Heart right ventricle (tissue), 16 donors: ENCODE results near the gene HSPA12A. TPM values are rescaled to one million over a fixed set of nuclear protein-coding genes. Genes with fewer than 3 reads are reported as not detected.

ENCODE experiments used
- ATAC-seq, 8 donors: fragments of 200-7000 bp; cut with Tn5 transposase; one replicate each; pipeline ENCODE4 v1.9.1; 2020; ENCODE audit warnings: mild to moderate bottlenecking in 8 of 8, moderate library complexity in 8 of 8, moderate number of reproducible peaks in 1 of 8
- DNase-seq, 2 donors: peaks; one replicate each; pipeline ENCODE4 v3.0.0-alpha.2; 2020
- H3K27ac ChIP-seq, 10 donors: fragments of 200-600 bp; sonication (generic) in 2 of 10; one replicate each; pipeline versions ENCODE4 v1.5.0 to v1.8.0; 2020 to 2022; ENCODE audit warnings: mild to moderate bottlenecking in 3 of 10
- H3K27me3 ChIP-seq, 7 donors: fragments of 200-600 bp; one replicate each; pipeline ENCODE4 v1.8.0; 2021 to 2022; ENCODE audit warnings: mild to moderate bottlenecking in 2 of 7
- H3K36me3 ChIP-seq, 9 donors: fragments of 200-600 bp; sonication (generic) in 1 of 9; one replicate each; pipeline versions ENCODE4 v1.5.0 to v1.8.0; 2020 to 2022; ENCODE audit warnings: mild to moderate bottlenecking in 2 of 9
- H3K4me1 ChIP-seq, 9 donors: fragments of 200-600 bp; sonication (generic) in 1 of 9; one replicate each; pipeline versions ENCODE4 v1.5.0 to v1.8.0; 2020 to 2022; ENCODE audit warnings: mild to moderate bottlenecking in 4 of 9
- H3K4me3 ChIP-seq, 10 donors: fragments of 200-600 bp; sonication (generic) in 2 of 10; one replicate each; pipeline versions ENCODE4 v1.5.0 to v1.8.0; 2020 to 2022; ENCODE audit warnings: mild to moderate bottlenecking in 7 of 10, moderate library complexity in 2 of 10
- H3K9me3 ChIP-seq, 11 donors: fragments of 200-600 bp in 10 of 11; sonication (generic) in 2 of 11; one replicate each; pipeline versions ENCODE4 v1.5.0 to v1.8.0; 2013 to 2022; ENCODE audit warnings: mild to moderate bottlenecking in 2 of 11, control low read depth in 1 of 11, moderate library complexity in 1 of 11
- WGBS, 2 donors: extraction: QIAGEN DNeasy Blood & Tissue Kit; methylation state at CpG; one replicate each; pipeline ENCODE4 v1.1.7; 2013; ENCODE audit warnings: inconsistent platforms in 1 of 2; 5-methylcytosine and 5-hydroxymethylcytosine counted together
- intact Hi-C, 10 donors: fragments of 100-400 bp; cut with DNase I; formaldehyde crosslinking; loops; one replicate each; pipeline versions ENCODE4 v1.11.1 to v1.14.2; 2022
- polyA plus RNA-seq, 2 donors: library from polyadenylated mRNA; stranded (reverse); fragments of 200-250 nt; gene quantifications; one replicate each; pipeline ENCODE4 v1.2.3, GENCODE V29; 2013
- total RNA-seq, 10 donors: library from RNA; stranded (reverse); fragmentation: NEBNext Ultra II Directional in 3 of 10; extraction: Animal tissue kit (Norgen Biotek cat#: 25700) in 3 of 10; gene quantifications; one replicate each; pipeline versions ENCODE4 v1.2.1 to v1.2.4, GENCODE V29; 2021 to 2023
- TF ChIP-seq, protein P1 (sequence below), 9 donors: fragments of 200-600 bp; sonication (generic) in 2 of 9; IDR thresholded peaks; one replicate each; pipeline versions ENCODE4 v1.5.0 to v1.8.0; 2021 to 2022; ENCODE audit warnings: antibody characterized with exemption in 9 of 9, mild to moderate bottlenecking in 5 of 9, moderate library complexity in 1 of 9
- donor health status: Arrhythmogenic right ventricular cardiomyopathy.
- donor health status: ischemic (EF 13 %, LVEDD 7.1; RV severe dilation, severe dysfunction).
- donor health status: healthy with polysubstance abuse.
- donor health status: DM: no; HTN: yes; CAD: no.
- donor health status: DM: no; HTN: no; CAD: no.
- donor health status: ischemic (EF 25% LVEDD 6.9; RV normal size, moderate dysfunction).
- donor health status: ischemic (EF 25% LVEDD 5.7; RV mildly dilated, moderate dysfunction).
- donor health status: healthy.
- donor health status: DM: yes; HTN: yes; CAD: no.
- donor health status: Ischemic cardiomyopathy.
- donor health status: ischemic (EF 35%, LVEDD 5.7; RV mildly dilated, moderate dysfunction).
- donor health status: nonischemic (EF 11% LVEDD 7.7; RV severe dilation, severe dysfunction).
- donor health status: DM: yes; HTN: yes; CAD: no.
- donor health status: PGD.
- donor health status: ischemic (EF 29% LVEDD 5.4; RV normal size, mild dysfunction).
- donor health status: nonischemic (EF 23%, LVEDD 6.1; RV moderate dilation, normal function).

HSPA12A gene
- total and polyA plus RNA-seq, 12 donors: 5.1 to 18.1 (median 10.2) TPM

DNA sequence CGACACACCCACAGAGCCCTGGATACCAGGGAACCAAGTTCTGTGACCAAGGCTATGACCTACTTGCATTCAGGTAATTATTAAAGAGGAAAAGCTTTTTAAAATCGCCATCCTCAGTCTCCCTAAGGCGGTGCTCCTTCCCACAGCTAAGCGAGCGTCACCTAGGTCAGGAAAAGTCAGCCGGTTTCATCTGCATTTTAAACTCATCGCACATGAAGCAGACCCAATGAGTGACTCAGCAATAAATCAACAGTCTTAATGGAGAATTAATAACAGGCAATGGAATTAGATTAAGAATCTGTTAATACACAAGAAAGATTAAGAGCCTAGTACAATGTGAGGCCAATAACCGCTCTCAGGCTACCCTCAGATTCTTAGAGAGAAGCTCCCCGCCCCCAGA, 59.2 kb downstream of the HSPA12A start:
- TF ChIP-seq, protein P1, sequence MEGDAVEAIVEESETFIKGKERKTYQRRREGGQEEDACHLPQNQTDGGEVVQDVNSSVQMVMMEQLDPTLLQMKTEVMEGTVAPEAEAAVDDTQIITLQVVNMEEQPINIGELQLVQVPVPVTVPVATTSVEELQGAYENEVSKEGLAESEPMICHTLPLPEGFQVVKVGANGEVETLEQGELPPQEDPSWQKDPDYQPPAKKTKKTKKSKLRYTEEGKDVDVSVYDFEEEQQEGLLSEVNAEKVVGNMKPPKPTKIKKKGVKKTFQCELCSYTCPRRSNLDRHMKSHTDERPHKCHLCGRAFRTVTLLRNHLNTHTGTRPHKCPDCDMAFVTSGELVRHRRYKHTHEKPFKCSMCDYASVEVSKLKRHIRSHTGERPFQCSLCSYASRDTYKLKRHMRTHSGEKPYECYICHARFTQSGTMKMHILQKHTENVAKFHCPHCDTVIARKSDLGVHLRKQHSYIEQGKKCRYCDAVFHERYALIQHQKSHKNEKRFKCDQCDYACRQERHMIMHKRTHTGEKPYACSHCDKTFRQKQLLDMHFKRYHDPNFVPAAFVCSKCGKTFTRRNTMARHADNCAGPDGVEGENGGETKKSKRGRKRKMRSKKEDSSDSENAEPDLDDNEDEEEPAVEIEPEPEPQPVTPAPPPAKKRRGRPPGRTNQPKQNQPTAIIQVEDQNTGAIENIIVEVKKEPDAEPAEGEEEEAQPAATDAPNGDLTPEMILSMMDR (IDR thresholded peaks at IDR 0.05): no peak
- intact Hi-C loops: loop anchor here in 8 of 10 donors (2.0 to 10.0 kb wide), 9 partner anchors 58 to 494 kb away; partner anchors contain the start of gene HSPA12A (in 2 of the 8)

DNA sequence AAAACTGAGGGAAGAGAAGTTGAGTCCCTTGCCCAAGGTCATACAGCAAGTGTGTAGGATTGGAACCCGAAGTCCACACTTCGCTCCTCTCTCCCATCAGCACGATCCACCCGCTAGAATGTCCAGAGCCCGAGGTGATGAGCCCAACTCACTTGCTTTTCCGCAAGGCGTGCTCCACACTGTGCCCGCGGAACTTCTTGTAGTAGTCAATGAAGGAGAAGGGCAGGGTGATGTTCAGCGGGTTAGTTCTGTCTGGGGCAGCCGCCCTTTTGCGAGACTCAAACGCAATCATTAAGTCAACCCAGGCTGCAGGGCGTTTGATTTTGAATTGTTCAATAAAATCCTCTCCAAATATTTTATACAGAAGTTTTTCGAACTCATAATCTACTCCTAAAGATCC, 63.0 kb downstream of the HSPA12A start:
- Histone ChIP-seq H3K4me3 (no peak overlapping the region), H3K9me3 (no peaks in the 10 kb centered on the region), H3K27me3 (no peaks in the 10 kb centered on the region), H3K36me3 (peaks cover 0 to 53% (median 0%) of the 10 kb centered on the region in 9 donors), H3K4me1 (peaks cover 0 to 11% (median 0%) of the 10 kb centered on the region in 9 donors), H3K27ac (no peak overlapping the region)
- DNase-seq: no peak
- TF ChIP-seq, protein P1 (IDR thresholded peaks at IDR 0.05): no peak
- intact Hi-C loops: loop anchor here in 3 of 10 donors (5.0 to 10.0 kb wide), 2 partner anchors 493 to 495 kb away; no protein-coding TSS in a partner anchor
- 94 to 95% methylated on average over 15 of the region's 15 CpGs for WGBS, 2 donors
- ATAC-seq: no peak

More for the DNA sequence above, 59.2 kb downstream of the HSPA12A start:
- Histone ChIP-seq H3K27ac (no peak overlapping the region), H3K4me1 (peaks cover 0 to 23% (median 13%) of the 10 kb centered on the region in 9 donors), H3K9me3 (no peaks in the 10 kb centered on the region), H3K27me3 (no peaks in the 10 kb centered on the region), H3K4me3 (no peak overlapping the region), H3K36me3 (peaks cover 0 to 31% (median 0%) of the 10 kb centered on the region in 9 donors)
- DNase-seq (no peak), ATAC-seq (no peak)
- 92 to 95% methylated on average over 9 of the region's 9 CpGs for WGBS, 2 donors

DNA sequence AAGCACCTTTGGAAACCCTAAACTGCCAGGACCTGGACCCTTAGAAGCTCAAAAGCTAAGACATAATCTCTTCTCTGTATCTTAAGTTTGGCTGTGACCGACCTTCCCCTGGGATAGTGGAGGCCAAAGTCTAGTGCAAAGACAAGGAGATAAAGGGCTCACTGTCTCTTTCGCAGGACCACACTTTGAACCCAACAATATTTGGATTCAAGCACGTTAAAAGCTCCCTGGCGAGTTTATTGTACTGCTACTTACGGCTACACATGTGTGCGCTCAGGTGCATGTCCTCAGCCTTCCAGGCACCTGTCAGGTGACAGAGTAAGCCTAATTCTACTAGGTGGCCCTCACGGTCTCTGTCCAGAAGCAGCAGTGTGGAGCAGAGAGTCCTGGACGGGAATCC, 65.7 kb downstream of the HSPA12A start:
- Histone ChIP-seq H3K4me1 (no peaks in the 10 kb centered on the region), H3K27me3 (peaks cover 0 to 3% (median 0%) of the 10 kb centered on the region in 7 donors), H3K4me3 (no peak overlapping the region), H3K27ac (no peak overlapping the region), H3K36me3 (peaks cover 0 to 59% (median 0%) of the 10 kb centered on the region in 9 donors), H3K9me3 (no peaks in the 10 kb centered on the region)
- no peak for ATAC-seq
- no peak for DNase-seq
- intact Hi-C loops: loop anchor here in 3 of 10 donors (5.0 to 10.0 kb wide), 2 partner anchors 496 to 498 kb away; no protein-coding TSS in a partner anchor
- 83 to 86% methylated on average over 8 of the region's 8 CpGs for WGBS, 2 donors
- TF ChIP-seq, protein P1 (IDR thresholded peaks at IDR 0.05): no peak

DNA sequence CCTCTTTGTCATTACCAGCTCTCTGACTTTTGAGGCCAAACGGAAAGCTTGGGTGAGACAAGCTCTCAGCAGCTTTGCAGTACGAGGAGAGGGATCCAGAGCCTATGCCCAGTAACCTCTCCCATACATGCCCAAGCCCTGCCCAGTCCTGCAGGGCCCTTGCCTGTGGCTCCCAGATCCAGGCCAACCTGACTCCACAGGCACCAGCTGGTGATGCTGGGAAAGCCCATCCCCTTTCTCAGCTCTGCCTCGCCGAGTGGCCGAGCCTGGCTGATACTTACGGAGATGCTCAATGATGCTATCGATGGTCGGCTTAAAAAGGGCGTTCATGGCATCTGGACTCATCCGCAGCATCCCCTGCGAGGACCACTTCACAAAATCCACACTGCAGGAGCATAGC, 66.2 kb downstream of the HSPA12A start:
- H3K27me3 ChIP-seq: peaks cover 0 to 3% (median 0%) of the 10 kb centered on the region in 7 donors
- no peak for DNase-seq
- TF ChIP-seq, protein P1 (IDR thresholded peaks at IDR 0.05): no peak
- H3K4me3 ChIP-seq: no peak overlapping the region
- H3K36me3 ChIP-seq: peaks cover 0 to 54% (median 0%) of the 10 kb centered on the region in 9 donors
- 87 to 91% methylated on average over 11 of the region's 11 CpGs for WGBS, 2 donors
- no peak for ATAC-seq
- intact Hi-C loops: loop anchor here in 3 of 10 donors (5.0 to 10.0 kb wide), 2 partner anchors 496 to 499 kb away; no protein-coding TSS in a partner anchor
- no peak overlapping the region for H3K27ac ChIP-seq
- no peaks in the 10 kb centered on the region for H3K4me1 ChIP-seq
- no peaks in the 10 kb centered on the region for H3K9me3 ChIP-seq
